Omental fat pad (tissue), 4 donors: Measurements from ENCODE around the gene SMG6. TPM values are rescaled to one million over a fixed set of nuclear protein-coding genes. Genes with fewer than 3 reads are reported as not detected.

Source experiments
- ATAC-seq: fragments of 150-250 bp; one replicate; pipeline ENCODE4 v1.9.1; 2016; ENCODE audit warnings: mild to moderate bottlenecking, moderate library complexity; ENCODE audit not compliant: low FRiP score
- DNase-seq: peaks from one replicate; pipeline ENCODE4 v3.0.0-alpha.2; 2019; ENCODE audit warnings: low spot score
- CTCF ChIP-seq, 3 donors: fragments of 450-650 bp; IDR thresholded peaks; one replicate each; pipeline ENCODE4 v1.5.1; 2016 to 2017; ENCODE audit warnings: antibody characterized with exemption in 3 of 3, mild to moderate bottlenecking in 3 of 3, moderate library complexity in 2 of 3
- total RNA-seq, 4 donors: library from RNA; depleted of rRNA; stranded (reverse); fragments of >200 nt; gene quantifications; one replicate each; pipeline ENCODE4 v1.1.0, GENCODE V29; 2016

Gene SMG6
- total RNA-seq, 4 donors from 2014 or later: 19.1 to 36.1 (median 25.1) TPM

DNA sequence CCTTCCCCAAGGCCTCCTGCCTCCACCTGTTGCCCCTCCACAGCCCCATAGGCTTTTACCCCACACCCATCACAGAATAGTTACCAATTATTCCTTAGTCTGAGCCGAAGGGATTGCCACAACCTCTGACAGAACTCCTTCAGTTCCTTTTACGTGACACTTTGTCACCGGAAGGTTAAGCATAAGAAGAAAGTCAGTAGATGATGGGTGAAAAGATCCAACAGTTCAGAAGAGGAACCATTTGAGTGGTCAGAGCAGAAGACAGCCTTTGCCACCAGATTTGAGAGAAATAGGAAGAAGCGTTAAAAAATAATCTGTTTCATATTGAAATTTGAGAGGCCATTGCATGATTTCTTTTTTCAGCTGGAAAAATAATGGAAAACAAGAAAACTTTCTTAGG lies 1.3 kb upstream of the SMG6 start:
- no peak for TF ChIP-seq CTCF (IDR thresholded peaks at IDR 0.05)
- no peak for ATAC-seq

GRCh38 chr17:2302778-2303203 lies 794 bp downstream of the SMG6 start:
- TF ChIP-seq CTCF (IDR thresholded peaks at IDR 0.05): no peak
- ATAC-seq (peak; percentile 6), DNase-seq (no peak)

More for the DNA sequence above, 1.3 kb upstream of the SMG6 start:
- no peak for DNase-seq

DNA sequence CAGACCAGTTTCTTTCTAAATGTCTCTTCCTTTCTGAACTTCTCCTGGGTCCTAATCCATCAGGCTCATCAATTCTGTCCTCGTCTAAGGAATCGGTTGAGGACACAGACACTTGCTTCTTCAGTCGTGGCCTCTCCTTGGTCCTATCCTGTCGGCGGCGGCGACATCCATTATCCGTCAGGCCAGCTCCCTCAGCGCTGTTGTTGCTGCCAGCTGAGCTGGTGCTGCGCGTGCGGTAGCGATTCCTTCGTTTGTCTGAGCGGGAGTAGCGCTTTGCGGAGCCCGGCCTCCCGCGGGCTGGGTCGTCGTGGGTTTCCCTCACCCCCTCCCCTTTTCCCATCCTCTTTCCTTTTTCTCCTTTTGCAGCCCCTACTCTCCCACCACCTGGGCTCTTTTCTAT lies 3.8 kb downstream of the SMG6 start:
- TF ChIP-seq CTCF (IDR thresholded peaks at IDR 0.05): no peak
- ATAC-seq (no peak), DNase-seq (no peak)

GRCh38 chr17:2299136-2299535 lies 4.4 kb downstream of the SMG6 start:
- ATAC-seq: no peak
- TF ChIP-seq CTCF (IDR thresholded peaks at IDR 0.05): no peak

DNA sequence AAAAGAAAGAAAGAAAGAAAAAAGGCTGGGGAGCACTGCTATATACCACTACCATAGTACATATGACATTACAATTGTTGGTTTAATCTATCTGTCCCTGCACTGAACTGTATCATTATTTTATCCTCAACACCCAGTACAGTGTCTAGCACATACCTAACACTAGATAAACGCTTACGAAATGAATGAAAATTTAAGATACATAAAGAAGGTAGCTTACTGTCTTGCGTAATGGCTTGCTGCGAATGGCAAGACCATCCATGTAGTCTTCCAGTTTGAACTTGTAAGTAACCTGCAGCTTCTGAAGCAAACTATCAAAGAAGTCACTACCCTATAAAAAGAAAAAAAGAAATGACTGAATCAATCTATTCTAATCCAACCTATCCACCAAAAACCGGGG lies 6.6 kb downstream of the SMG6 start:
- no peak for DNase-seq
- ATAC-seq: no peak
- TF ChIP-seq CTCF (IDR thresholded peaks at IDR 0.05): no peak

More at GRCh38 chr17:2299136-2299535, 4.4 kb downstream of the SMG6 start:
- no peak for DNase-seq

- TF ChIP-seq CTCF (IDR thresholded peaks at IDR 0.05): no peak
- ATAC-seq (no peak), DNase-seq (no peak)
These were observed 8.0 kb downstream of the SMG6 start for GRCh38 chr17:2295575-2295974.

- no peak for TF ChIP-seq CTCF (IDR thresholded peaks at IDR 0.05)
- no peak for DNase-seq
- ATAC-seq: no peak
These were observed 11.5 kb downstream of the SMG6 start for GRCh38 chr17:2292100-2292499.
